ENCODE results near the gene PLCB4.

Gene PLCB4

DNA sequence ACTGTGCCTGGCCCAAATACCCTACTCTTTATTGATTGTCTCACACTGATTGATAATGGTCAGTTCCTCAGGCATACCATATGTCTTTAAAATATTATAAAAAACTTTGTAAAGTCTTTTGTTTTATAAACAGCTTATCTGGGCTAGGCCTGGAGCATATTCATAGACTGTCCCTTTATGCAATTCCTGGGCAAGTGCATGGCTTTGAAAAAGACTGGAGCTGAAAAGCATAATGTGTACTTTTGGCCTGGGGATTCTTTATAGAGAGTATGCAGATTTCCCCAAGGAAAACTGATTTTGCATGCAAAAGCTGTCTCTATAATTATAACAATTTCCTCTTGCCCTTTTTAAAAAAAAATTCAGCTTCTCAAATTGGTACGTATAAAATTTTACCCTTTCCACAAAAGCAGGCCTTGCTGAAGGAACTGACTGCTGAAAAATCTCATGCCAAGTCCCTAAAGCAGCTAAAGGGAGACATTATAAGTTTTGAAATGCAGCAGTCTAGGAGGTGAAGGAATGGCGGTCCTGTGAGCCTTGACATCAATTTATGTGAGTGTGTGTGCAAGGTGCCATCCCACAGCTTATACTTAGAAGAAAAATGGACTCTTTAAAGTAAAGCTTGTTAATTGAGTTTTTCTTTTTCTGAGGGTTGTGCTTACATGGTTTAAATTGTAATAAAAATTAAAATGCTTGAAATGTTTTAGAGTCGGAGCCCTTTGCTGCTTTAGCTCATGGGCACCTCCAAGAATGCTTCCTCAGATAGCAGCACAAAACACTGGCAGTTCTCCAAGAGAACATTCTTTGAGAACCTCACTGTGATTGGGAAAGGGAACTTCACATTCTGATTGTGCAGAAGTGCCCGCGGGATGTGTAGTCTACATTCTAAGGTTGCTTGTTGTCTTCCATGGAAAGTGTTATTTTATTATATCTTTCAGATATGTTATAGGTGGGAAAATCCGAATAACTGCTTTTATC is 43.9 kb downstream of the PLCB4 start:
- no peak for DNase-seq (ENCODE audit: extremely low read depth, low read depth)
- TF ChIP-seq CTCF (IDR thresholded peaks at IDR 0.05; ENCODE audit: low read depth, low read length) = no peak

DNA sequence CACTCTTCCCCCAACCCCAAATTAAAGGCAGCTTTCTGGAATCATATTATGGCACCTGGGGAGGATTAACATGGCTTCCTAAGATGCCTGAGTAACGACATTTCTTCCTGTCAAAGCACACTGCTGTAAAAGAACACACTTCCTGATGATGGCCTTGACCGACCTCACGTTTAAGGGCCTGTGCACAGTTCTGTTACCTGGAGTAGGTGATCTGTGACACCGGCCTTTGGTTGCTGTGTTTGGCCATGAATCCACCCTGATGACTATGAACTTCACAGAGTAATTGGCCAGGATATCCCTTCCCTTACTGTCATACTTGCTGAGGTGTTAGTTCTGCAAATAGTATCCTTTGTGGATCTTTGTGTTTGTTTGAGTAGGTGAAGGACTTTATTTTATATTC is 45.8 kb downstream of the PLCB4 start:
- no peak for TF ChIP-seq CTCF (IDR thresholded peaks at IDR 0.05; ENCODE audit: low read depth, low read length)
- DNase-seq (ENCODE audit: extremely low read depth, low read depth) = no peak

DNA sequence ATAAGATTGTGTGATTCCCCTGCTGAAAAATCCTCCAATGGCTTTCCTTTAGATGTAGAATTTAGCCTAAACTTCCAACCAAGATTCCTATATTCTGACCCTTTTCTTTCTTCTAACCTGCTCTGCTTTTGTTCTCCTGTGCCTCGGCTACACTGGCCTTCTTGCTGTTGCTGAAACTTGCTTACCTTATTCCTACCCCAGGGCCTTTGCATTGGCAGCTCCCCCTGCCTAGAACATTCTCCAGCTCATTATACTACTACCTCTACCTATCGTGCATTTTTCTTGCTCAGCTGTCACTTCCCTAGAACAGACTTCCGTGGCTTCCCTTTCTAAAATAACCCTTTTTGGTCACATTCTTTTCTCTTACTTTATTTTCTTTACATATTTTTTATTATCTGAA is 48.7 kb downstream of the PLCB4 start:
- DNase-seq (ENCODE audit: extremely low read depth, low read depth) = no peak
- no peak for TF ChIP-seq CTCF (IDR thresholded peaks at IDR 0.05; ENCODE audit: low read depth, low read length)

- no peak for DNase-seq (ENCODE audit: extremely low read depth, low read depth)
- TF ChIP-seq CTCF (IDR thresholded peaks at IDR 0.05; ENCODE audit: low read depth, low read length) = no peak
Measured at GRCh38 chr20:9119776-9120175, 50.9 kb downstream of the PLCB4 start.

- TF ChIP-seq CTCF (IDR thresholded peaks at IDR 0.05; ENCODE audit: low read depth, low read length) = no peak
- no peak for DNase-seq (ENCODE audit: extremely low read depth, low read depth)
Measured at GRCh38 chr20:9121211-9121610, 52.3 kb downstream of the PLCB4 start.

DNA sequence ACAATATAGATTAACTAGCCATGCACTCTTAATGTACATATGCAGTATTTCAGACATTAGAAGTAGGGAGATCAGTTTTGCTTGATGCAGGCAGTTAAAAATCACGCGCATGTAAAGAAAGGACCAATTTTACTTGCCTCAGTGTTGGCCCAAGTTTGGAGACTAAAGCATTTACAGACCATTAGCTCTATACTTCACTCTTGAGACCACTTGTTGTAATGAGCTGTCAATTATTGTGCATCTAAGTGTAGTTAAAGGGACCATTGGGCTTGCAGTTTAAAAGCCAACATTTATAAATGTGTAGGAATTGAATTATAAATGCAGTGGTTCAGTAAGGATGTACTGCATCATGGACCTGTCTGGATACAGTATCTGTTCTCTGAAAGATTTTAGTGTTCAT is 53.7 kb downstream of the PLCB4 start:
- no peak for TF ChIP-seq CTCF (IDR thresholded peaks at IDR 0.05; ENCODE audit: low read depth, low read length)
- DNase-seq (ENCODE audit: extremely low read depth, low read depth) = no peak

DNA sequence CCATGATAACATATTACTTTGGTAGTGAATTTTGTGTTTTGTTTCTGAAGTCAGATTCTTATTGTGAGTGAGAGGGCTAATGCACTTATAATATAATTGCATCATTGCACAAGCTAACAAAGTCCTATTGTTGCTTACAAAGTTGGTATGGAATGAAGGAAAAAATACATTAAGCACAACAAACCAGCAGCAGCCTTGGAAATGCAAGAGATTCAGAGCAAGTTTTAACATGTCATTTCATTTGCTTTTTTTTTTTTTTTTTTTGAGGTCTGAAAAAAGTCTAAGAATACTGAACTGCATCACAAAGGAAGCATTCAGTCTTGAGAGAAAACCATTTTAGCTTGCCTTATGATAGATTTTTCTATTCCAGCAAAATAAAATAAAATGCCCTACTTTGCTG is 57.6 kb downstream of the PLCB4 start:
- TF ChIP-seq CTCF (IDR thresholded peaks at IDR 0.05; ENCODE audit: low read depth, low read length) = no peak
- DNase-seq (ENCODE audit: extremely low read depth, low read depth) = no peak
